ENCODE data around the gene SFN. TPM values are rescaled to one million over a fixed set of nuclear protein-coding genes. Genes with fewer than 3 reads are reported as not detected.

The SFN gene
- total RNA-seq, 1 donor from 2014 or later = not detected

- no peak overlapping the region for H3K9ac ChIP-seq (ENCODE audit: low read depth in 1 of 3, low read length in 3 of 3)
- H3K4me1 ChIP-seq (ENCODE audit: control insufficient read depth in 3 of 3, insufficient read depth in 3 of 3, low read length in 3 of 3) = peaks cover 15 to 18% (median 16%) of the 10 kb centered on the region in 3 donors
- H3K27ac ChIP-seq (ENCODE audit: low read depth, low read length) = no peak overlapping the region
- peaks cover 52 to 62% (median 53%) of the 10 kb centered on the region in 3 donors for H3K36me3 ChIP-seq (ENCODE audit: control insufficient read depth in 3 of 3, insufficient read depth in 3 of 3, low read length in 3 of 3)
- H3K9me3 ChIP-seq (ENCODE audit: control insufficient read depth in 3 of 3, low read length in 3 of 3) = no peaks in the 10 kb centered on the region
- no peak overlapping the region for H3K4me3 ChIP-seq (ENCODE audit: low read length in 3 of 3)
- H3K27me3 ChIP-seq (ENCODE audit: control insufficient read depth in 3 of 3, insufficient read depth in 3 of 3, low read length in 3 of 3) = no peaks in the 10 kb centered on the region
These were observed 24.2 kb downstream of the SFN start for GRCh38 chr1:26887125-26887524.

DNA sequence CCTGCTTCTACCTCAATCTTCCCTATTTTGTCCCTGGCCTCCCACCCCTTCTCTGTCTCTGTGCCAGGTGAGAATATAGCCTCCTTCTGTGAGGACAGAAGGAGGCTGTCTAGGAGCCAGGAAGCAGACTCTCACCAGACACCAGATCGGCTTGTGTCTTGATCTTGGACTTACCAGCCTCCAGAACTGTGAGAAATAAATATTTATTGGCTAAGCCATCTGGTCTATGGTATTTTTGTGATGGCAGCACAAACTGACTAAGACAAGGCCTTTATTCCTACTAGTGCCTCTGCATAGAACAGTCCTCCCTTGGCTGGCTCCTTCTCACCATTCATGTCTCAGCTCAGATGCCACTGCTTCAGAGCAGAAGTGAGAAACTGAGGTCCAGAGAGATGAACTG, 25.3 kb downstream of the SFN start:
- Histone ChIP-seq H3K9me3 (ENCODE audit: control insufficient read depth in 3 of 3, low read length in 3 of 3) (no peaks in the 10 kb centered on the region), H3K9ac (ENCODE audit: low read depth in 1 of 3, low read length in 3 of 3) (peak overlapping the region in 1 of 3 donors; percentile 13), H3K4me1 (ENCODE audit: control insufficient read depth in 3 of 3, insufficient read depth in 3 of 3, low read length in 3 of 3) (peaks cover 15 to 18% (median 16%) of the 10 kb centered on the region in 3 donors), H3K27ac (ENCODE audit: low read depth, low read length) (no peak overlapping the region), H3K27me3 (ENCODE audit: control insufficient read depth in 3 of 3, insufficient read depth in 3 of 3, low read length in 3 of 3) (no peaks in the 10 kb centered on the region), H3K4me3 (ENCODE audit: low read length in 3 of 3) (no peak overlapping the region), H3K36me3 (ENCODE audit: control insufficient read depth in 3 of 3, insufficient read depth in 3 of 3, low read length in 3 of 3) (peaks cover 50 to 62% (median 53%) of the 10 kb centered on the region in 3 donors)

DNA sequence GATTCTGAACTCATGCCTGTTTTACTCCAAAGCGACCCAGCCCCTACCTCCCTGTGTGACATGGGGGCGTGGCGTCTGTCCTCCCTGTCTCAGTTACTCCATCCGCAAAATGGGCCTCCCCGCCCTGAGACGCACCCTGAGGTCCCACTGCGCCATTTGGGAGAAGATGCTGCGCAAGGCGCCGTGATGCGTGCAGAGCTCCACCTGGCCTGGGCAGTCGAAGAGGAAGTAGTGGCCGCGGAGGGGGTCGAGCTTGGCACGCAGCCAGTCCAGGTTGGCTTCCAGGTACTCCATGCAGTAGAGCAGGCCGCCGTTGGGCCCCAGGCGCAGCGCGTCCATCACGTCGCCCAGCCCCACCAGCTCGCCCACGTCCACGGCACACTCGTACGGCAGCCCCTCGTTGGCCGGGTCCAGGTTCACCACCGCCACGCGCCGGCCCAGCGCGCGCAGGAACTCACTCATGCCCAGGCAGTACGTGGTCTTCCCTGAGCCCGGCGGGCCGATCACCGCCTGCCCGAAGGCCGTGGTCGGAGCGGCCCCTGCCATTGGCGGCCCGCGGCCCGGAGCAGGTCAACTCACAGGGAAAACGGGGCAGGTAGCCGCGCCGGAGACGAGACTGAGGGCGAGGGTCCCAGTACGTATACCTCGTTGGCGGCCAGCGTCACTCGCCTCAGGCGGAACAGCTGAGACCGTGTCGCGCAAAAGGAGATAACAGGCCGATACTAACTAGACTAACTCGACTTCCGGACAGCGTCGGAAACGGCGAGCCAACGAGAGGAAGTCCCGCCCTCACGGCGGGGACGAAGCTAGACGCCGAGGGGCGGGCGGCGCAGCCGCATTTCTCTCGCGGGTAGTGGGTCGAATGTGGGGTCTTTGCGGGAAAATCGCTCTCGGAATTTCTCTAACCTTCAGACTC, 26.9 kb downstream of the SFN start, which contains the start of gene GPN2:
Gene GPN2 (minus strand): TSS at position 733 of the 916 bp plus-strand sequence. CDS start 187 bp downstream, at position 546.
- Histone ChIP-seq H3K36me3 (ENCODE audit: control insufficient read depth in 3 of 3, insufficient read depth in 3 of 3, low read length in 3 of 3) (peaks cover 44 to 61% (median 53%) of the 10 kb centered on the region in 3 donors), H3K4me1 (ENCODE audit: control insufficient read depth in 3 of 3, insufficient read depth in 3 of 3, low read length in 3 of 3) (peaks cover 15 to 18% (median 16%) of the 10 kb centered on the region in 3 donors), H3K27ac (ENCODE audit: low read depth, low read length) (peak within 1 kb of the TSS; percentile 89), H3K27me3 (ENCODE audit: control insufficient read depth in 3 of 3, insufficient read depth in 3 of 3, low read length in 3 of 3) (no peaks in the 10 kb centered on the region), H3K4me3 (ENCODE audit: low read length in 3 of 3) (peak within 1 kb of the TSS; percentile 85 to 96 (median 91)), H3K9me3 (ENCODE audit: control insufficient read depth in 3 of 3, low read length in 3 of 3) (no peaks in the 10 kb centered on the region), H3K9ac (ENCODE audit: low read depth in 1 of 3, low read length in 3 of 3) (peak within 1 kb of the TSS; percentile 95 to 98 (median 97))

GRCh38 chr1:26890467-26890796, 27.5 kb downstream of the SFN start:
- H3K9ac ChIP-seq (ENCODE audit: low read depth in 1 of 3, low read length in 3 of 3) = peak overlapping the region; percentile 95 to 98 (median 97)
- no peaks in the 10 kb centered on the region for H3K27me3 ChIP-seq (ENCODE audit: control insufficient read depth in 3 of 3, insufficient read depth in 3 of 3, low read length in 3 of 3)
- H3K27ac ChIP-seq (ENCODE audit: low read depth, low read length) = peak overlapping the region; percentile 89
- peaks cover 15 to 18% (median 16%) of the 10 kb centered on the region in 3 donors for H3K4me1 ChIP-seq (ENCODE audit: control insufficient read depth in 3 of 3, insufficient read depth in 3 of 3, low read length in 3 of 3)
- H3K9me3 ChIP-seq (ENCODE audit: control insufficient read depth in 3 of 3, low read length in 3 of 3) = no peaks in the 10 kb centered on the region
- H3K36me3 ChIP-seq (ENCODE audit: control insufficient read depth in 3 of 3, insufficient read depth in 3 of 3, low read length in 3 of 3) = peaks cover 43 to 59% (median 52%) of the 10 kb centered on the region in 3 donors
- peak overlapping the region; percentile 85 to 96 (median 91) for H3K4me3 ChIP-seq (ENCODE audit: low read length in 3 of 3)

GRCh38 chr1:26894263-26894662, 31.3 kb downstream of the SFN start:
- H3K36me3 ChIP-seq (ENCODE audit: control insufficient read depth in 3 of 3, insufficient read depth in 3 of 3, low read length in 3 of 3) = peaks cover 35 to 42% (median 39%) of the 10 kb centered on the region in 3 donors
- H3K4me3 ChIP-seq (ENCODE audit: low read length in 3 of 3) = no peak overlapping the region

DNA sequence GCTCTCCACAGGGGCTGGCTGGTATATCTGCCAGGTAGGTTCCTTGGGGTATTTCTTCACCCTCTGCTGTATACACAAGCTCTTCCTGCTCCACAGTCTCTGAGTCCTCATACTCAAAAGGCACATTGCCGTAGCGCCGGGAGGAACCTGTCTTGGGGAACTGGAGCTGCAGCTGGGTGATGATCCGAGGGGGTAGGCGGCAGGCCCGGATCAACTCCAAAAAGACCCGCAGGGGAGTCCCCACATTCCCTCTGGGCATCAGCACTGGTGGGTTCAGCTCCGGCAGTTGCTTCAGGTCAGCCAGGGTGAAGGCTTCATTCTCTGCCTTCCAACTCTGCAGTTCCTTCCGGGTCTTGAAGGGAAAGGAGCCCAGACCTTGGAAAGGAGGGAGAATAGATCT, 34.4 kb downstream of the SFN start:
- Histone ChIP-seq H3K4me3 (ENCODE audit: low read length in 3 of 3) (no peak overlapping the region), H3K4me1 (ENCODE audit: control insufficient read depth in 3 of 3, insufficient read depth in 3 of 3, low read length in 3 of 3) (peaks cover 9 to 23% (median 13%) of the 10 kb centered on the region in 3 donors), H3K27me3 (ENCODE audit: control insufficient read depth in 3 of 3, insufficient read depth in 3 of 3, low read length in 3 of 3) (no peaks in the 10 kb centered on the region), H3K36me3 (ENCODE audit: control insufficient read depth in 3 of 3, insufficient read depth in 3 of 3, low read length in 3 of 3) (peaks cover 29 to 38% (median 35%) of the 10 kb centered on the region in 3 donors), H3K9ac (ENCODE audit: low read depth in 1 of 3, low read length in 3 of 3) (no peak overlapping the region), H3K27ac (ENCODE audit: low read depth, low read length) (no peak overlapping the region), H3K9me3 (ENCODE audit: control insufficient read depth in 3 of 3, low read length in 3 of 3) (no peaks in the 10 kb centered on the region)

More at GRCh38 chr1:26894263-26894662, 31.3 kb downstream of the SFN start:
- Histone ChIP-seq H3K4me1 (ENCODE audit: control insufficient read depth in 3 of 3, insufficient read depth in 3 of 3, low read length in 3 of 3) (peaks cover 15 to 18% (median 17%) of the 10 kb centered on the region in 3 donors), H3K9me3 (ENCODE audit: control insufficient read depth in 3 of 3, low read length in 3 of 3) (no peaks in the 10 kb centered on the region), H3K27me3 (ENCODE audit: control insufficient read depth in 3 of 3, insufficient read depth in 3 of 3, low read length in 3 of 3) (no peaks in the 10 kb centered on the region), H3K9ac (ENCODE audit: low read depth in 1 of 3, low read length in 3 of 3) (no peak overlapping the region), H3K27ac (ENCODE audit: low read depth, low read length) (no peak overlapping the region)

DNA sequence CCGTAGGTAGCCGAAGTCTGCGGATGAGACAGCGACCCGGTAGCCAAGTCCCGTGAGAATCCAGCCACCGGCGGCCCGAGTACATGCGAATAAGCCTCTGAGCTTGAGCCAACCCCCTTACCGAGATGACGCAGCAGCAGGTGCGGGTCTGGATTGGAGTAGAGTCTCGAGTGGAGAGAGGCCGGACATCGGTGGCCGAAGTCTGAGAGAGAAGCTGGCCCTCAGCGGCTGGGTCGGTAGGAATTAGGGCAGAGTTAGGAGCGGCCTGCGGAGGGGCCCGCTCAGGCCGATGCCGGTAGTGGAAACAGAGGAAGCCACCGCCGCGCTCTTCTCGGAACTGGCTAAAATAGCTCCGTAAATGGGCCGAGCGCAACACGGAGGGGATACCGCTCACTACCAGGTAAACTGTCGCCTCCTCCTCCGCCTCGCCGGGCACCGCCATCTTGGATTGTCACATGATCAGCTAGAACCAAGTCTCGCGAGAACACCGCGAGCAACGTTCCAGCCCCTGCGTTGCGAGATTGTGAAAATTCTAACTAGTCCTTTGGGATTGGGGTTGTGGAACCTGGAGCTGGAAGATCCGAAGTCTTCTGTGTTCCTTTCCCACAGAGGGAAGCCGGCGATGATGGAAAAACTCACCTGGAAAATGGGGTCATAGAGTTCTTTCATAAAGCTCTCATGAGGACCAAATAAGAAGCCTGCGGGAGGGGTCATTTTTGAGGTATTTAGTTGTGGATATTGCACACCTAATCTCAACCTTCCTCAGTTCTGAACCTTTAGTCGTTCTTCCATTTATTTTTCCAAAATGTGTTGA, 37.3 kb downstream of the SFN start, which contains the start of gene GPATCH3:
Gene GPATCH3 (minus strand): TSS at position 467 of the 814 bp plus-strand sequence. CDS start 25 bp downstream, at position 442.
- Histone ChIP-seq H3K36me3 (ENCODE audit: control insufficient read depth in 3 of 3, insufficient read depth in 3 of 3, low read length in 3 of 3) (peaks cover 9 to 14% (median 12%) of the 10 kb centered on the region in 3 donors), H3K9ac (ENCODE audit: low read depth in 1 of 3, low read length in 3 of 3) (peak within 1 kb of the TSS; percentile 96 to 97 (median 97)), H3K9me3 (ENCODE audit: control insufficient read depth in 3 of 3, low read length in 3 of 3) (no peaks in the 10 kb centered on the region), H3K27me3 (ENCODE audit: control insufficient read depth in 3 of 3, insufficient read depth in 3 of 3, low read length in 3 of 3) (no peaks in the 10 kb centered on the region), H3K4me1 (ENCODE audit: control insufficient read depth in 3 of 3, insufficient read depth in 3 of 3, low read length in 3 of 3) (peaks cover 9 to 23% (median 13%) of the 10 kb centered on the region in 3 donors), H3K4me3 (ENCODE audit: low read length in 3 of 3) (peak within 1 kb of the TSS; percentile 94 to 100 (median 97)), H3K27ac (ENCODE audit: low read depth, low read length) (peak within 1 kb of the TSS; percentile 78)

GRCh38 chr1:26900815-26901511, 38.0 kb downstream of the SFN start:
- Histone ChIP-seq H3K27ac (ENCODE audit: low read depth, low read length) (peak overlapping the region; percentile 78), H3K36me3 (ENCODE audit: control insufficient read depth in 3 of 3, insufficient read depth in 3 of 3, low read length in 3 of 3) (peaks cover 7 to 10% (median 8%) of the 10 kb centered on the region in 3 donors), H3K9ac (ENCODE audit: low read depth in 1 of 3, low read length in 3 of 3) (peak overlapping the region; percentile 96 to 97 (median 97)), H3K4me1 (ENCODE audit: control insufficient read depth in 3 of 3, insufficient read depth in 3 of 3, low read length in 3 of 3) (peaks cover 9 to 23% (median 13%) of the 10 kb centered on the region in 3 donors), H3K9me3 (ENCODE audit: control insufficient read depth in 3 of 3, low read length in 3 of 3) (no peaks in the 10 kb centered on the region), H3K27me3 (ENCODE audit: control insufficient read depth in 3 of 3, insufficient read depth in 3 of 3, low read length in 3 of 3) (no peaks in the 10 kb centered on the region), H3K4me3 (ENCODE audit: low read length in 3 of 3) (peak overlapping the region; percentile 94 to 100 (median 97))

Measured in skeletal muscle tissue (tissue), 4 donors.